Measurements from ENCODE around the gene ASB18. TPM values are rescaled to one million over a fixed set of nuclear protein-coding genes. Genes with fewer than 3 reads are reported as not detected.

ASB18 gene
- total RNA-seq, 1 donor from 2014 or later: not detected

DNA sequence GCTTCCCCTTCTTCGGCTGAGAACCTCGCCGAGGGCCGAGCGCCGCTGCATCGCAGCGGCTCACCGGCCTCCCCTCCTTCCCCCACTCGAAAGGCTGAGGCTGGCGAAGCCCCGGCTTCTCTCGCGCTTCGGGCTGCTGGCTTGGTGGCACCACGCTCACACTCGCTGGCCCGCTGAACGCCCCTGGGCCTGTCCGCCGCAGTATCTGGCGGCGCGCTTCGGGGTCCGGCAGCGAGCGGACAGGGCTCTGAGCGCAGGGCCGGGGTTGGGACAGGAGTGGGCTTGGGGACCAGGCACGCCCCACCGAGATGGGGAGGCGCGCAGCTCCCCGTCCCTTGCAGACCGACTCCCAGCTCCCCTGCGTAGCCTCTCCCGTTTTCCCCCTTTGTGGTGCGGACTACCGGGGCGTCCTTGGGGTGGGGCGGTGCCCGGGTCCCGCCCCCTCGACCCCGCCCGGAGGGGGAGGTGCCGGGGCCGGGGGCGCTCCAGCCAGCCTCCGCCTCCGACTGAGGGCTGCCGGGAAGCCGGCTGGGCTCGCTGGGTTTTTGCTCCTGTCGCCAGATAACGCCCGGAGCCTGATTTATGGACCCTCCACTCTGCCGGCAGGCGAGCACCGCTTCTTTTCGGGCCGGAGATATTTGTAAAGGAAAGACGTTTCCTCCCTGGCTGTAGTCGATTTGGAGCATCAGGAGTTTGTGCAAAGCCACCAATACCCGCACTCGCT is 99.8 kb downstream of the ASB18 start:
- intact Hi-C loops (cut with micrococcal nuclease): no loop called here

DNA sequence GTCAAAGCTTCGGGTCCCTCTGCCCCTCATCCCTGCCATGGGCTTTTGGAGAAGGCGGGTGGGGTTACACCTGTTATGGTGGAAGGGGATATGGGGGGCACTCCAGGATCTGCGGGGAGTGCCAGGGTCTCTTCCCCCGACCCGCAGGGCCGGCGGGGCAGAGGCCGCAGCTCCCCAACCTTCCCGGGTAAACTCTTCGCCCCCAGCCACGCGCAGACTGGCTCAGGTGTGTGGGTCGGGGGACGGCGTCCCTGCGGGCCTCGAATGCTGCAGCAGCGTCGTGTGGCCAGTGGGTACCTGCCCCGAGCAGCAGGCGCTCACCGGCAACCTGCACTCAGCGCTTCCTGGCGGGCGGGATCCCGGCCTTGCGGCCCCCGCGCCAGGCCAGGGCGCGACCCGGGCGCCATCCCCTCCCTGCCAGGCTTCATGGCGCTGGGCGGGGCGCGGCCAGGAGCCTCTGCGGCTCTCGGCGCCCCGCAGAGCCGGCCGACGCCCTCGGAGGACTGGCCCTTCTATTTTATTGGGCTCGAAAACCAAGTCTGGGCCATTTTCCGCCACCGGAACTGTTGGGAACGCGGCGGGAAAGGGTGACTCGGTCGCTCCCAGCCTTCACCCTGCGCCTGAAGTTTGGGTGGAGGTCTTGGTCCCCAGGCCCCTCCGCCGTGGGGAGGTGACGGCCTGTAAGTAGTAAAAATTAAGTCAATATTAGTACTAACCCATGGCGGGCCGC is 100.6 kb downstream of the ASB18 start:
- intact Hi-C loops (cut with micrococcal nuclease): loop anchor here (2.0 kb wide), 1 partner anchor 17 kb away; no protein-coding TSS in a partner anchor

- intact Hi-C loops (cut with micrococcal nuclease): loop anchor here (2.0 kb wide), 1 partner anchor 18 kb away; no protein-coding TSS in a partner anchor
Measured at GRCh38 chr2:236162882-236163470, 101.2 kb downstream of the ASB18 start.

- intact Hi-C loops (cut with micrococcal nuclease): loop anchor here (2.0 kb wide), 1 partner anchor 19 kb away; no protein-coding TSS in a partner anchor
Measured at GRCh38 chr2:236162031-236162845, 102.0 kb downstream of the ASB18 start.

DNA sequence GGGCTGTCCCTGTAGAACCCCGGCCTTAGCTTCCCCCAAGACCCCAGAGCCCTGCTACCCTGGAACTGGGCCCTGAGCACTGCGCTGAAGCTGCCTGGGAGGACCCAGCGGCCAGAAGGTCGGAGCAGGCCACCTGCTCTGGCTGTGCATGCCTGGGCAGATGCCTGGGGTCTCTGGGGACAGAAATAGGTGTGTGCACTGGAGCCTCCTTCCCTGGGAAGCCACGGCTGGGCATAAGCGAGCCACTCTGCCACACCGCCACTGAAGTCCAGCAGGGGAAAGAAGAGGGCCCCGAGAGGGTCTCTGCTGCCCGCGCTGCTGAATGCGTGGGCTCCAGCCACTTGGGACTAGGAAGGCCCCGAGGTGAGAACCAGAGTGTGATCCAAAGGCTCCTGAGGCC is 102.7 kb downstream of the ASB18 start:
- intact Hi-C loops (cut with micrococcal nuclease): no loop called here

- intact Hi-C loops (cut with micrococcal nuclease): no loop called here
Measured at GRCh38 chr2:236161082-236161462, 103.1 kb downstream of the ASB18 start.

GRCh38 chr2:236160366-236161081 is 103.7 kb downstream of the ASB18 start:
- intact Hi-C loops (cut with micrococcal nuclease): no loop called here

GRCh38 chr2:236159778-236160170 is 104.4 kb downstream of the ASB18 start:
- intact Hi-C loops (cut with micrococcal nuclease): no loop called here

DNA sequence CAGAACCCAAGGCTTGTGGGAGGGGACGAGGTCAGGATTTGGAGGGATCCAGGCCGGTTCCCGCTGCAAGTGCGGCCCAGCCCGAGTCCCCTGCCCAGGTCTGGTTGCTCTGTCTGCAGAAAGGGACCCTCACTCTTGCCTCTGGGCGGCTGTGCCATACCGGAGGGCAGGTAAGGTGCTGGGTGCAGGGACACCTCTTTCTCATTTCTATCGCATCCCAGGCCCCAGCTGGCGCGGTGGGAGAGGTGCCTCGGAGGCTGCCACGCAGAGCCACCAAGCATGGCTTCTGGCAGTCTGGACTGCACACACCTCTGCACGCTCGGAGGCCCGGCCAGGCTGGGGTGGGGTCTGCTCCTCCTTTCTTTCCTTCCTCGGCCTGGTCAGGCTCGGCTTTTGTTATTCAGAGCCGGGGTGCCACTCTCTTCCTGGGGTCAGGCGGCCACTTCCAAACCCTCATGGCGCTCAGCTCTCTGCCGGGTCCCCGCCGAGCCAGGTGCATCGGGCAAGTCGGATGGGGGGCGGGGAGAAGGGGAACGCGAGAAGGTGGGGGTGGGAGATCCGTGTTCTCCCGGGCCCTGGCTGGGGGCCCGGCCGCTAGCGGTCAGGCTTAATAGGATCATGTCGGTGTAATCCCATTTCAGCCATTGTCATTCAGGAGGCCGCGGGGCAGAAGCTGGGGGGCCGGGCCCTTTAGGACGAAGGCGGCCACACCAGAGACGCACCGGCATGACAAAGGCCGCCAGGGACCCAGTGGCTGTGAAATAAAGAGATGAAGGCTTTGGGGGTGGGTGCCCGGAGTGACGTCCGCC is 105.0 kb downstream of the ASB18 start:
- intact Hi-C loops (cut with micrococcal nuclease): no loop called here

DNA sequence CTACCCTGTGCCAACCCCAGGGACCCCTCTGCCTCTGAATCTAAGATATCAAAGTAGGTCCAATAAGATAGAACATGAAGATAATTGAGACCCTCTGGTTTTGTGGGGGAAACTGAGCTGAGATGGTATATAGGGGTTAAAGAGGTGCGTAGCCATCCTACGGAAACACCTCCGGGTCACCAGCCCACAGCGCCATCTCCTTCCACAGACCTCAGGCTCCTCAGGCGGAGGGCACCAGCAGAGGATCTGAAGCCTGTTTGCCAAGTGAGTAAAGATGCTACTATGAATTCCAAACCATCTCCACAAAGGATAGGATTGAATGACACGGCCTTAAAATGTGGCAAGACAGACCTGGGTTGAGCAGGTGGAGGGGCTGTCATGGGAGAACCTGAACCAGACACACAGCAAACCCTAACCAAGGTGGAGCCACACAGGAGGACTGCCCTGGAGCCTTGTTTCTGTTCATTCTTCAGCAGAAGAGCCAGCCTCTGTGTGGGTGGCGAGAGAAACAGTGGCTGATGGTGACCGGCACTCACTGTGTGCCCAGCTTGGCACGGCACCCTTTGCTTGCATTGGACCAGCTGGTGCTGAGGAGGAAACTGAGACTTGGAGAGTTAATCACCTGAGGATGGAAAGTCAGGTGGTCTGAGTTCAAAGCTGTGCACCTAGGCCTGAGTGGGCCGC is 106.2 kb downstream of the ASB18 start:
- intact Hi-C loops (cut with micrococcal nuclease): no loop called here

DNA sequence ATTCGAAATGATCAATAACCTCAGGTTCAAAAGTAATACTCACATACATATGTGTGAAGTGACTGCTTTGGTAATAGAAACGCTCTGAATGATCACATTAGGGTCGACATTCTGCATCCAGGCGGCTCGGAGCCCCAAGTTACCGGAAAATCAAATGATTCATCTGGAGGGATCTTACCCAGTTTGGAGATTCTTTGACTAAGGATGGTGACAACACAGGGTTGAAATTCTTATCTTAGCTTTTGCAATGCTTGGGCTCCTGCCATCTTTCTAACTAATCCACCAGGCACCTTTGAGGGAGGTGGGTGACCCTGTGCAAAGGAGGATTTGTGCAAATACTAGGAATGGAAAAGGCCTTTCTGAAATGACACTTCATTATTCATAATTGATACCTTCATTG is 106.8 kb downstream of the ASB18 start:
- intact Hi-C loops (cut with micrococcal nuclease): no loop called here

DNA sequence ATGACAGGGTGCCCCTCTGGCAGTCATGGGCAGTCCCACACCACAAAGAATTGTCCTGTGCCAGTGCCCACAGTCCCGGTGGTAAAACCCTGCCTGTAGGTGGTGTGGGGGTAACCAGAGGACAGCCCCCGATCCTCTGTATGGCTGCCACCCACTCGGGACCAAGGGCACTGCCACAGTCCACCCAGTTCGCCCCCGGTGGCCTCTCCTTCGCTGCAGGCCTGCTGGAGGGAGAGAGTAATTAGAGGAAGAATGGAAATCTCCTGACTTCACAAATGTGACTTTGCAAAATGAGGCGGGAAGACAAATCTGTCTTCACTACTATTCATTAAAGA is 107.4 kb downstream of the ASB18 start:
- intact Hi-C loops (cut with micrococcal nuclease): no loop called here

DNA sequence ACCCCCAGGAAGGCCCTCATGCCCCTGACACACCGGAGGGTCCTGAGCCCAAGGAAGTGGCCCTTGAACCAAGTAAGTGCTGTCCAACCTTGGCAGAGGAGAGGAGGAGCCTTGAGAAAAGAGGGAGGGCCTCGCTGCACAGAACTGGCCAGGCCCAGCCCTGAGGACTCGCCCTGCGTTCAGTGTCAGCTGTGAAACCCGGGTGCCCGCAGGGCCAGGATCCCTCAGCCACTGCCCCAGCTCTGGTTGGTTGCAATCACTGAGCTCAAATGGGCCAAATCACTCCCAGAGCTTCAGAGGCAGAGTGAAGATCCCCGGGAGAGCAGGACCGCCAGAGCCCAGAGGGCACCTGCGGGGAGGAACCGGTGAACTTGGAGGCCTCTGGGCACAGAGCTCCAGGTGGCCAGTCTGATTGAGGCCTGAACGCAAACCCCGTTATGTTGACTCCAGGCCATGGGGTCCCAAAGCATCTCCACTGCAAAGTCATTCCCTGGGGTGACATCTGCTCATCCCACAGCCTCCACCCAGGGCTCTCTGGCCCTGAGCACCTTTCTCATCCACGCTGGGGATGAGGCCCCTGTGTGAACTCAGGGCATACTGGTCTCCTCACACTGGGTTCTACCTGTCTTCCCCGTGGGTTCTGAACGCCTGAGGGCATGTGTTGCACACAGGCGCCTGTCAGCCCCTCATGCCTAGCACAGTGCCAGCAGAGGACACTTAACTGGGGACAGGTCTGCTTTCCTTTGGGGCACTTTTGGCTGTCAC is 107.9 kb downstream of the ASB18 start:
- intact Hi-C loops (cut with micrococcal nuclease): no loop called here

DNA sequence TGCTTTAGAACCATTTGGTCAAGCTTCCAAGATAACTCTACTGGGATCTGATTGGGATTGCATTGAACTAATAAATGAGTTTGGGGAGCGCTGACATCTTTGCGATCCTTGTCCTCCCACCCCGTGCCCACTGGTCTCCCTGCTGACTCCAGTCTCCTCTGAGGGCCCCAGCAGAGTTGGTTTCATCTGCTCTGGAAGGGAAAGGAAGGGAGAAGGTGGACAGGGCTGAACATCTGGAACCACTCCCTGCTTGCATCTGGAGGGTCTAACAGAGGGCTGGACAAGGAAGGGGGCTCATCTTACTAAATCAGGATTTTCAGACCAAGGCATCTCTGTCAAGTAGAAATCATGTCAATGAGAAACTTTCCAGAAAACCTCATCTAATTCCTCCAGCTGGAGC is 108.8 kb downstream of the ASB18 start:
- intact Hi-C loops (cut with micrococcal nuclease): no loop called here

DNA sequence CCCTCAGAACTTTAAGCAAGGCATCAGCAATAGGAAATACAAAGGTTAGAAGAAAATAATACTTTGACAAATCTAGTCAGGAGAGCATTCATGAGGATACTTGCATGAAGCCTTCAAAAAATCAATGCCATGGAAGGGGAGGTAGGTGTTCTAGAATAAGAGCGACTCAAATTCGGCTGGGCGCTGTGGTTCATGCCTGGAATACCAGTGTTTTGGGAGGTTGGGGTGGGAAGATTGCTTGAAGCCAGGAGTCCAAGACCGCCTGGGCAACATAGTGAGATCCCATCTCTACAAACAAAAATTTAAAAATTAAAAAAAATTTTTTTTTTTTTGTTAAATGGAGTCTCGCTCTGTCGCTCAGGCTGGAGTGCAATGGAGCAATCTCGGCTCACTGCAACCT is 117.8 kb downstream of the ASB18 start:
- intact Hi-C loops (cut with micrococcal nuclease): no loop called here

- intact Hi-C loops (cut with micrococcal nuclease): no loop called here
Measured at GRCh38 chr2:236143811-236144210, 120.4 kb downstream of the ASB18 start.

All from T-helper 1 cell treated with Interleukin-12 subunit alpha and Interleukin-12 subunit beta and Interleukin-4 antibody, amounts not matched to agents 30 ng/mL and 1 ng/mL, for 36 hours (primary cell).